22Rv1 (cell line): ENCODE measurements around the gene SLC38A1.

Experiments used
- H3K27ac ChIP-seq: fragments of 450-650 bp; 2 replicates; pipeline ENCODE4 v1.5.1; 2017
- ZFX ChIP-seq: fragments of 450-650 bp; IDR thresholded peaks from 2 replicates; pipeline ENCODE4 v1.6.1; 2017; ENCODE audit warnings: antibody characterized with exemption, borderline replicate concordance
- TF ChIP-seq, protein P1 (sequence below): fragments of 450-650 bp; IDR thresholded peaks from 2 replicates; pipeline ENCODE4 v1.5.1; 2017; ENCODE audit warnings: mild to moderate bottlenecking

Gene SLC38A1

DNA sequence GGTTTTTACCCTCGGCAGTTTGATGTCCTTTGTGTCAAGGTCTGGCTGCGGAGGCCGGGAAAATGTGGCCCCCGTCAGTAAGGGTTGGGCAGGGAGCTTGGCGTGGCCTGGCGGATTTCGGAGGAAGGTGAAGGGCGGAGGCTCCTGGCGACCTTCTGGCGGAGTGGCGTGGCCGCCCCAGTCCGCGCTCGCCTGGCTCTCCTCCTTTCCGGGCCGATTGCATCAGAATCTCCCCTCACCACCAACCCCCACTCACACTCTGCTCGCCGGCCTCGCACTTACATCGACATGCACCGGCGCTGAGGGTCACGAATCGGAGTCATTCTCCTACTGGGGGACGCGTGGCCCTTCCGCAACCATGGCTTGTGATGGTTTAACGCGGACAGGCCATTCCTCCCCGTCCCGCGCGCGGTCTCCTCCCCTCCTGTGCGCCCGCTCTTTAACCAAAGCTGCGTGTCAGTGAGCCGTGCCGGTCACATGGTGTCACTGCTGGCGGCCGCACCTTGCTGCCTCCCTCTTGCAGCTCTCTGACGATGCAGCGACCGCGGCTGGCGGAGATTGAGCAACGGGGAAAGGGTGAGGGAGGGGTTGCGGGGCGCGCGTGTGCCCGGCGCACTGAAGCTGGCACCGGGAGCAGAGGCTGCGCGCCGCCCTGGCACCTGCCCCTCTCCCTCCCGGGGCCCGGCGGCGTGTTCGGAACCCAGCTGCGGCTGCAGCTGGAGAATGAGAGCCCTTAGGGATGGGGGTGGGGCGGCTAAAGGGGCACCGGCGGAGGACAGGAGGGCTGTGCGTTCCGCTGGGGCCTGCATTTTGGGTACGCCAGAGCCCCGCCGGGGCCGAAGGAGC, at the start of gene SLC38A1:
Gene SLC38A1 (minus strand): TSS at position 461 of the 846 bp plus-strand sequence. CDS start 29,243 bp downstream, outside the sequence.
- TF ChIP-seq, protein P1, sequence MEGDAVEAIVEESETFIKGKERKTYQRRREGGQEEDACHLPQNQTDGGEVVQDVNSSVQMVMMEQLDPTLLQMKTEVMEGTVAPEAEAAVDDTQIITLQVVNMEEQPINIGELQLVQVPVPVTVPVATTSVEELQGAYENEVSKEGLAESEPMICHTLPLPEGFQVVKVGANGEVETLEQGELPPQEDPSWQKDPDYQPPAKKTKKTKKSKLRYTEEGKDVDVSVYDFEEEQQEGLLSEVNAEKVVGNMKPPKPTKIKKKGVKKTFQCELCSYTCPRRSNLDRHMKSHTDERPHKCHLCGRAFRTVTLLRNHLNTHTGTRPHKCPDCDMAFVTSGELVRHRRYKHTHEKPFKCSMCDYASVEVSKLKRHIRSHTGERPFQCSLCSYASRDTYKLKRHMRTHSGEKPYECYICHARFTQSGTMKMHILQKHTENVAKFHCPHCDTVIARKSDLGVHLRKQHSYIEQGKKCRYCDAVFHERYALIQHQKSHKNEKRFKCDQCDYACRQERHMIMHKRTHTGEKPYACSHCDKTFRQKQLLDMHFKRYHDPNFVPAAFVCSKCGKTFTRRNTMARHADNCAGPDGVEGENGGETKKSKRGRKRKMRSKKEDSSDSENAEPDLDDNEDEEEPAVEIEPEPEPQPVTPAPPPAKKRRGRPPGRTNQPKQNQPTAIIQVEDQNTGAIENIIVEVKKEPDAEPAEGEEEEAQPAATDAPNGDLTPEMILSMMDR, result peak; percentile 28
- no peak for TF ChIP-seq ZFX
- H3K27ac ChIP-seq, result peak within 1 kb of the TSS; percentile 86

DNA sequence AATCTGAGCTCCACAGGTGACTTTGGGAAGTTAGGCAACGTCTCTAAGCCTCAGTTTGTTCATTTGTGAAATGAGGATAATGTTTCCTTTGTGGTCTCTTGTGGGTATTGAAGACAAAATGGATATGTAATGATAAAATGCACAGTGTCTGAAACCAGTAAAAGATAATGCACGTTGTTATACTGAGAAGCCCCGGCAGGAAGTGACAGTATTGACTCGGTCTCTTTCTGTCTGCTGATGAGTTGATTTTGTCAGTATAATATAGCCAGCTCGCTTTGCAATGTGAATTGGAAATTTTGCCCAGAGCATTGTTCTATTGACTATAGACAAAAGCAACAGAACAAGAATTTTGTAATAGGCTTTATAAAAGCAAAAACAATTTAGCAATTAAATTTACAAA, 49.2 kb upstream of the SLC38A1 start:
- H3K27ac ChIP-seq, result no peak overlapping the region
- TF ChIP-seq, protein P1, result no peak
- no peak for TF ChIP-seq ZFX

GRCh38 chr12:46304070-46304469, 35.2 kb upstream of the SLC38A1 start:
- TF ChIP-seq, protein P1, result no peak
- TF ChIP-seq ZFX, result no peak
- no peak overlapping the region for H3K27ac ChIP-seq

DNA sequence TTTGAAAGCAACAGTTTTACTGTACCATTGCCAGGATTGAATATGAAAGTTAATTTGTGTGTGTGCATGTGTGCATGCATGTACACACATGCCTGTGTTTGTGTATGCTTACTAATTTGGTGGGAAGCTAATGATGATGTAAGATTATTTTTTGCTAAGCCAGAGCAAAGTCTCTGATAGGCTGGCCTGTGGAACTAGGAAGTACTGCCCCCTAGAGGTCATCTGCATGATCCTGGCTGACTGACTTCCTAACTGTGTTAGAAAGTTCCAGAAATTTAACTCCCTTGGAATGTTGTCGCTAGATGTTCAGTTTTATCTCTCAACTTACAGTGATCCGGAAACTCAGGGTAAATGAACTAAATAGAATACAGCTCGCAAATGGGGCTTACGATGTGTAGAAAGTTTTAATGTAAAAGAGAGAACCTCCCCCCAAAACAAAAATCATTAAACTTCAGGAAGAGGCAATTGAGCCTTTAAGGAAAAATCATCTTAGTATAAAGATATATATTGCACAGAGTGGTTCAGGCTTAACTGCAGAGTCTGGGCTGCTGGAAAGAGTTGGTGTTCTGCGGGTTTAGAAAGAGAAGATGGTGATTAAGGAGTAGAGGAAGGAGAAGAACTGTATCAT, 34.3 kb upstream of the SLC38A1 start:
- H3K27ac ChIP-seq, result no peak overlapping the region
- no peak for TF ChIP-seq ZFX
- TF ChIP-seq, protein P1, result peak; percentile 89

GRCh38 chr12:46300910-46301309, 32.1 kb upstream of the SLC38A1 start:
- H3K27ac ChIP-seq, result no peak overlapping the region

GRCh38 chr12:46299851-46300250, 31.0 kb upstream of the SLC38A1 start:
- TF ChIP-seq, protein P1, result no peak
- TF ChIP-seq ZFX, result no peak
- no peak overlapping the region for H3K27ac ChIP-seq

More at GRCh38 chr12:46300910-46301309, 32.1 kb upstream of the SLC38A1 start:
- TF ChIP-seq ZFX, result no peak
- TF ChIP-seq, protein P1, result no peak

DNA sequence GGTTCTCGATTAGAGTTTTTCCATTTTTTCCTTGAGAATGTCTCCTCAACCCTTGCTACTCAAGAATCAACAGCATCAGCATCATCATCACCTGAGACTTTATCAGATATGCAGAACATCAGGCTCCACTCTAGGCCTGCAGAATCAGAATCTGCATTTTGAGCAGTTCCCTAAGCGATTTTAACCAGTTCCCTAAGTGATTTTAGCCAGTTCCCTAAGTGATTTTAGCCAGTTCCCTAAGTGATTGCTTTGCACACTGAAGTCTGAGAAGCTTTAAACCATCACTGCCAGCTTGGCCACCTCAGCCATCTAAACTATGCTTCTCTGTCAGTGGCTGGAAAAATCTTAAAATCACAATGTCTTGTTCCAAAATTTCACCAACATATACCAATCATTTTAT, 29.4 kb upstream of the SLC38A1 start:
- H3K27ac ChIP-seq, result no peak overlapping the region
- TF ChIP-seq, protein P1, result no peak
- no peak for TF ChIP-seq ZFX
